GM12878 (cell line): ENCODE data around the gene NT5C2. TPM values are rescaled to one million over a fixed set of nuclear protein-coding genes. Genes with fewer than 3 reads are reported as not detected.

Experiments used
- ATAC-seq: fragments of 200-7000 bp; cut with Tn5 transposase; 3 replicates; pipeline ENCODE4 v1.9.1; 2020; ENCODE audit warnings: mild to moderate bottlenecking, moderate library complexity
- BruUV-seq: library from RNA; stranded (reverse); fragments of 400-500 nt; replicated peaks from 2 replicates; lab custom pipeline; 2021; lab: Mats Ljungman, UMichigan
- CTCF ChIA-PET: fragments of 300-600 bp; sonication (Branson Sonifier 250); formaldehyde crosslinking; extraction: SDS; loops from one replicate; lab custom pipeline; 2021; ENCODE audit warnings: inconsistent platforms; lab: Yijun Ruan, JAX
- POLR2A ChIA-PET: fragments of 350-600 bp; formaldehyde crosslinking; extraction: SDS; loops from one replicate; lab custom pipeline; 2021; ENCODE audit warnings: inconsistent platforms; lab: Charles Lee
- RAD21 ChIA-PET: fragments of 300-600 bp; sonication (Branson Sonifier 250); formaldehyde crosslinking; loops from one replicate; lab custom pipeline; 2023; ENCODE audit warnings: antibody characterized with exemption; ENCODE audit not compliant: unreplicated experiment; lab: Charles Lee
- SMC1A ChIA-PET: fragments of 300-600 bp; sonication (Branson Sonifier 250); formaldehyde crosslinking; loops from one replicate; lab custom pipeline; 2023; ENCODE audit not compliant: unreplicated experiment, uncharacterized antibody; lab: Charles Lee
- DNase-seq: peaks from one replicate; pipeline ENCODE4 v3.0.0-alpha.2; 2011; ENCODE audit warnings: low read depth, low spot score
- FAIRE-seq: peaks from 3 replicates; lab custom pipeline; 2011; peaks lifted over from hg19 to GRCh38; lab: Jason Lieb, UNC
- H2AFZ ChIP-seq: 2 replicates; pipeline ENCODE4 v1.6.0; 2011; ENCODE audit warnings: low read depth, low read length, control low read depth; ENCODE audit not compliant: control insufficient read depth
- H3K27ac ChIP-seq: 2 replicates; pipeline ENCODE4 v1.5.1; 2011; ENCODE audit warnings: control low read depth; ENCODE audit not compliant: control insufficient read depth, insufficient read depth
- H3K27me3 ChIP-seq, 2 experiments: replicated peaks in 1 of 2; 2 replicates each; pipeline versions ENCODE4 v1.6.0 to v1.6.1; 2011; ENCODE audit warnings: low read length in 1 of 2; ENCODE audit not compliant: control insufficient read depth in 2 of 2, insufficient read depth in 2 of 2
- H3K36me3 ChIP-seq, 2 experiments: 2 replicates each; pipeline ENCODE4 v1.5.1; 2011; ENCODE audit warnings: low read length in 1 of 2; ENCODE audit not compliant: control insufficient read depth in 2 of 2, insufficient read depth in 2 of 2
- H3K4me1 ChIP-seq: 2 replicates; pipeline ENCODE4 v1.6.1; 2011; ENCODE audit warnings: mild to moderate bottlenecking, low read length, moderate library complexity, mixed read lengths; ENCODE audit not compliant: control insufficient read depth, insufficient read depth
- H3K4me2 ChIP-seq: 2 replicates; pipeline ENCODE4 v1.6.0; 2011; ENCODE audit warnings: control low read depth; ENCODE audit not compliant: control insufficient read depth, insufficient read depth
- H3K4me3 ChIP-seq: fragments of 200-600 bp; sonication (generic); 2 replicates; pipeline ENCODE4 v1.5.1; 2016
- H3K79me2 ChIP-seq: 2 replicates; pipeline ENCODE4 v1.6.0; 2011; ENCODE audit warnings: low read length; ENCODE audit not compliant: control insufficient read depth, insufficient read depth
- H3K9ac ChIP-seq: 2 replicates; pipeline ENCODE4 v1.8.0; 2011; ENCODE audit warnings: low read length, control low read depth, mixed read lengths; ENCODE audit not compliant: control insufficient read depth, insufficient read depth
- H3K9me3 ChIP-seq: replicated peaks from 3 replicates; pipeline ENCODE4 v1.5.1; 2011; ENCODE audit warnings: mild to moderate bottlenecking, low read length; ENCODE audit not compliant: control insufficient read depth, insufficient read depth
- H4K20me1 ChIP-seq: 2 replicates; pipeline ENCODE4 v1.6.0; 2011; ENCODE audit not compliant: control insufficient read depth, insufficient read depth
- CBX5 ChIP-seq: sonication (generic); IDR thresholded peaks from 2 replicates; pipeline ENCODE4 v1.6.1; 2016; ENCODE audit warnings: low read depth, moderate library complexity, mild to moderate bottlenecking, inconsistent platforms
- CHD1 ChIP-seq: IDR thresholded peaks from 2 replicates; pipeline ENCODE4 v1.6.1; 2012; ENCODE audit warnings: low read depth, low read length, improper control_type of control experiment
- EED ChIP-seq: sonication (generic); IDR thresholded peaks from 2 replicates; pipeline ENCODE4 v1.6.1; 2016; ENCODE audit warnings: antibody characterized with exemption, low read depth
- JUND ChIP-seq: IDR thresholded peaks from 2 replicates; pipeline ENCODE4 v1.6.1; 2012; ENCODE audit warnings: low read depth, mild to moderate bottlenecking, low read length, improper control_type of control experiment, moderate library complexity
- LARP7 ChIP-seq: fragments of 450-650 bp; IDR thresholded peaks from 2 replicates; pipeline ENCODE4 v1.6.1; 2017; ENCODE audit warnings: mild to moderate bottlenecking
- NBN ChIP-seq: fragments of 450-650 bp; IDR thresholded peaks from 2 replicates; pipeline ENCODE4 v1.6.1; 2016
- POLR2AphosphoS5 ChIP-seq: IDR thresholded peaks from 2 replicates; pipeline ENCODE4 v1.6.1; 2011; ENCODE audit warnings: mild to moderate bottlenecking, low read length, inconsistent platforms
- RELA ChIP-seq: fragments of 450-650 bp; IDR thresholded peaks from 2 replicates; pipeline ENCODE4 v1.8.0; 2014; ENCODE audit warnings: borderline replicate concordance; ENCODE audit not compliant: partially characterized antibody
- SIX5 ChIP-seq: IDR thresholded peaks from 2 replicates; pipeline ENCODE4 v1.6.1; 2011; ENCODE audit warnings: mild to moderate bottlenecking, low read depth, low read length, moderate library complexity; ENCODE audit not compliant: severe bottlenecking
- SREBF1 ChIP-seq: IDR thresholded peaks from 2 replicates; pipeline ENCODE4 v1.6.1; 2012; ENCODE audit warnings: mild to moderate bottlenecking, low read length
- ZBED1 ChIP-seq: IDR thresholded peaks from 2 replicates; pipeline ENCODE4 v1.6.1; 2016; ENCODE audit warnings: borderline replicate concordance
- ZNF217 ChIP-seq: fragments of 450-650 bp; IDR thresholded peaks from 2 replicates; pipeline ENCODE4 v1.6.1; 2017; ENCODE audit warnings: antibody characterized with exemption, mild to moderate bottlenecking
- WGBS: methylation state at CpG from one replicate; pipeline ENCODE4 v1.1.6; 2016; ENCODE audit warnings: low lambda C conversion rate; ENCODE audit not compliant: insufficient replicate concordance, insufficient coverage; ENCODE audit errors: missing lambda C conversion rate; 5-methylcytosine and 5-hydroxymethylcytosine counted together
- in situ Hi-C: fragments of 300-500 bp; cut with MboI; formaldehyde crosslinking; loops from 9 replicates; pipeline ENCODE4 v1.14.3; 2018; ENCODE audit warnings: mixed read lengths
- intact Hi-C: fragments of 100-400 bp; cut with micrococcal nuclease; formaldehyde crosslinking; loops from one replicate; pipeline ENCODE4 v1.14.2; 2022; ENCODE audit not compliant: unreplicated experiment
- polyA plus RNA-seq, 11 experiments: library from polyadenylated mRNA; depleted of rRNA in 4 of 11; unstranded in 6 of 11; stranded (reverse) in 5 of 11; fragments of >200 nt; fragmentation: Nextera tagmentation in 4 of 11; fragmentation: Illumina TruSeq in 1 of 11; extraction: Ambion mirVana in 4 of 11; extraction: Trizol in 1 of 11; gene quantifications; 1 replicate in 1 of 11; 2 replicates in 10 of 11; pipeline versions ENCODE4 v1.2.1 to v1.2.3, GENCODE V29; 2011 to 2016; ENCODE audit warnings: inconsistent platforms in 2 of 11, missing spikeins in 2 of 11, low read depth in 1 of 11
- total RNA-seq, 4 experiments: library from RNA; depleted of rRNA in 3 of 4; stranded (reverse); fragments of >200 nt in 3 of 4; fragmentation: Illumina TruSeq in 1 of 4; extraction: Trizol in 1 of 4; gene quantifications; 2 replicates each; pipeline versions ENCODE4 v1.2.1 to v1.2.3, GENCODE V29; 2013 to 2021
- TF ChIP-seq, protein P1 (sequence below): fragments of 450-650 bp; IDR thresholded peaks from 2 replicates; pipeline ENCODE4 v1.6.1; 2016; ENCODE audit warnings: mild to moderate bottlenecking
- TF ChIP-seq, protein P2 (sequence below): IDR thresholded peaks from 2 replicates; pipeline ENCODE4 v1.6.1; 2012; ENCODE audit warnings: low read depth, low read length, improper control_type of control experiment

NT5C2 gene
- total and polyA plus RNA-seq, 10 of the 15 experiments (the other 5 are each of a cell fraction or from before 2014, with no cell fraction given) = 15.8 to 70.1 (median 56.0) TPM

DNA sequence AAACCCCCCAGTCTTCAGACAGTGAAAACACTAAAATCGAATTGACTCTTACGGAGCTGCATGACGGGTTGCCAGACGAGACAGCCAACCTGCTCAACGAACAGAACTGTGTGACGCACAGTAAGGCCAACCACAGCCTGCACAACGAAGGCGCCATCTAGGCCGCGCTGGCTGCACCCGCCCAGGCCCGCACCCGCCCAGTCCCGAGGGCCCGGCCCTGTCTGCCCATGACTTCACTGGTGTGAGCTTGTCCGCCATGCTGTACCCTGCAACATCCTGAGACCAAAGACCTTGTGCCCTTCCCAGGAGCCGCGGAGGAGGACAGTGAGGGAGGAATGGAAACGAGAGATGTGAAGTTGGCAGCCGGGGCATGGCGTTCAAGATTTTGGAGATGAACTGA is 116.1 kb downstream of the NT5C2 start:
- Histone ChIP-seq H4K20me1 (no peaks in the 10 kb centered on the region), H3K79me2 (no peaks in the 10 kb centered on the region), H3K9me3 (no peaks in the 10 kb centered on the region), H3K4me2 (no peak overlapping the region), H3K4me1 (no peaks in the 10 kb centered on the region), H3K27me3 (no peaks in the 10 kb centered on the region), H3K9ac (no peak overlapping the region), H3K36me3 (no peaks in the 10 kb centered on the region), H3K4me3 (no peak overlapping the region), H2AFZ (no peak overlapping the region), H3K27ac (no peak overlapping the region)
- ChIA-PET CTCF (interaction anchor here (0.8 to 1.3 kb wide), 3 partner anchors 13 to 168 kb away, joined by 3 to 4 read pairs (median 4); no protein-coding TSS in a partner anchor), POLR2A (no interaction called here), RAD21 (no interaction called here), SMC1A (interaction anchor here (1.5 kb wide), 1 partner anchor 167 kb away, joined by 3 read pairs; no protein-coding TSS in a partner anchor)
- no peak for FAIRE-seq
- in situ Hi-C loops = loop anchor here (10.0 kb wide), 1 partner anchor 168 kb away; the partner anchor contains the start of gene RPEL1
- no peak for ATAC-seq
- DNase-seq = no peak
- intact Hi-C loops = no loop called here
- no TSS peak for BruUV-seq
- 95% methylated on average over 21 of the region's 21 CpGs for WGBS
- TF ChIP-seq EED (no peak), ZBED1 (no peak), SIX5 (no peak), SREBF1 (no peak), ZNF217 (no peak), POLR2AphosphoS5 (no peak), NBN (no peak), CBX5 (no peak), JUND (no peak), CHD1 (no peak), LARP7 (no peak), RELA (no peak)
- TF ChIP-seq, protein P1, sequence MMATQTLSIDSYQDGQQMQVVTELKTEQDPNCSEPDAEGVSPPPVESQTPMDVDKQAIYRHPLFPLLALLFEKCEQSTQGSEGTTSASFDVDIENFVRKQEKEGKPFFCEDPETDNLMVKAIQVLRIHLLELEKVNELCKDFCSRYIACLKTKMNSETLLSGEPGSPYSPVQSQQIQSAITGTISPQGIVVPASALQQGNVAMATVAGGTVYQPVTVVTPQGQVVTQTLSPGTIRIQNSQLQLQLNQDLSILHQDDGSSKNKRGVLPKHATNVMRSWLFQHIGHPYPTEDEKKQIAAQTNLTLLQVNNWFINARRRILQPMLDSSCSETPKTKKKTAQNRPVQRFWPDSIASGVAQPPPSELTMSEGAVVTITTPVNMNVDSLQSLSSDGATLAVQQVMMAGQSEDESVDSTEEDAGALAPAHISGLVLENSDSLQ = no peak
- TF ChIP-seq, protein P2, sequence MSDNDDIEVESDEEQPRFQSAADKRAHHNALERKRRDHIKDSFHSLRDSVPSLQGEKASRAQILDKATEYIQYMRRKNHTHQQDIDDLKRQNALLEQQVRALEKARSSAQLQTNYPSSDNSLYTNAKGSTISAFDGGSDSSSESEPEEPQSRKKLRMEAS = no peak
